Measurements from ENCODE around the gene PRKAR2B. TPM values are rescaled to one million over a fixed set of nuclear protein-coding genes. Genes with fewer than 3 reads are reported as not detected.

Gene PRKAR2B
- total and polyA plus RNA-seq, 2 experiments from 2014 or later: 48.8 to 50.6 TPM

DNA sequence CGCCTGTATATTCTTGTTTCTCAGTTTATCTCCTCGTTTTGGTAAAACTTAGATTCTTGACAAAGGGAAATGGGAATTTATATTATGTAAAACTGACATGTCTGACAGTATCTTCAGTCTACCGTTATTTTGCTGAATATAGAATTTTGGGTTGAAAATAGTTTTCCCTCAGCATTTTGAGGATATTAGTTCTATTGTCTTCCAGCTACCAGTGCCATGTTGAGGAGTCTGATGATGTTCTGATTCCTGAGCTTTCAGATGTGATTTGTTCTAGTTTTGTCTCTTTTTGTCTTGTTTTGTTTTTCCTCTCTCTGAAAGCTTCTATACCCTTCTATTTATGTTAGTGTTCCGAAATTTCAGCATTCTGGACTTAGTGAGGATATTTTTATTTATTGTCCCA, 8.0 kb upstream of the PRKAR2B start:
- Mint-ChIP-seq H3K27me3 (ENCODE audit: insufficient read depth, low read depth, poor library complexity) (peaks cover 2% of the 10 kb centered on the region), H3K36me3 (ENCODE audit: low read depth) (peaks cover under 1% of the 10 kb centered on the region; the same call in 1 of the 3 replicates), H3K4me1 (no peaks in the 10 kb centered on the region), H3K9me3 (peaks cover 2% of the 10 kb centered on the region; the same call in 1 of the 3 replicates), H3K4me3 (no peak overlapping the region), H3K27ac (no peak overlapping the region)
- no peaks in the 10 kb centered on the region for H3K27me3 ChIP-seq (ENCODE audit: insufficient read depth)
- no peak for TF ChIP-seq ZNF114 (CRISPR knock-in tag; IDR thresholded peaks at IDR 0.05)
- no peak for TF ChIP-seq ZNF331 (CRISPR knock-in tag; IDR thresholded peaks at IDR 0.05; ENCODE audit: low read depth)
- TF ChIP-seq NANOG (IDR thresholded peaks at IDR 0.05; ENCODE audit: borderline replicate concordance): no peak
- TF ChIP-seq EZH2phosphoT487 (IDR thresholded peaks at IDR 0.05; ENCODE audit: unreplicated experiment): no peak
- TF ChIP-seq JUNB (IDR thresholded peaks at IDR 0.05; ENCODE audit: unreplicated experiment): no peak
- no peak for TF ChIP-seq CREB1 (CRISPR knock-in tag; IDR thresholded peaks at IDR 0.05; ENCODE audit: low read depth)
- H3K4me3 ChIP-seq: no peak overlapping the region
- 0 out of 2 replicates have a peak, but pooled peaks cover 3% of the 10 kb centered on the region for H3K36me3 ChIP-seq (ENCODE audit: insufficient read depth)
- H3K79me2 ChIP-seq (replicated peaks; ENCODE audit: insufficient read depth): no peaks in the 10 kb centered on the region
- no peaks in the 10 kb centered on the region for H4K20me1 ChIP-seq (replicated peaks; ENCODE audit: insufficient read depth)
- H3K4me1 ChIP-seq (ENCODE audit: insufficient read depth): no peaks in the 10 kb centered on the region
- H2AFZ ChIP-seq: no peak overlapping the region
- H3K4me2 ChIP-seq: no peak overlapping the region
- ATAC-seq: no peak
- no peaks in the 10 kb centered on the region for H3F3A ChIP-seq (replicated peaks; ENCODE audit: low read depth)
- no peak for DNase-seq (ENCODE audit: low spot score)
- H3K27ac ChIP-seq (ENCODE audit: low read depth): no peak overlapping the region
- no peaks in the 10 kb centered on the region for H3K9me2 ChIP-seq (ENCODE audit: insufficient read depth)

DNA sequence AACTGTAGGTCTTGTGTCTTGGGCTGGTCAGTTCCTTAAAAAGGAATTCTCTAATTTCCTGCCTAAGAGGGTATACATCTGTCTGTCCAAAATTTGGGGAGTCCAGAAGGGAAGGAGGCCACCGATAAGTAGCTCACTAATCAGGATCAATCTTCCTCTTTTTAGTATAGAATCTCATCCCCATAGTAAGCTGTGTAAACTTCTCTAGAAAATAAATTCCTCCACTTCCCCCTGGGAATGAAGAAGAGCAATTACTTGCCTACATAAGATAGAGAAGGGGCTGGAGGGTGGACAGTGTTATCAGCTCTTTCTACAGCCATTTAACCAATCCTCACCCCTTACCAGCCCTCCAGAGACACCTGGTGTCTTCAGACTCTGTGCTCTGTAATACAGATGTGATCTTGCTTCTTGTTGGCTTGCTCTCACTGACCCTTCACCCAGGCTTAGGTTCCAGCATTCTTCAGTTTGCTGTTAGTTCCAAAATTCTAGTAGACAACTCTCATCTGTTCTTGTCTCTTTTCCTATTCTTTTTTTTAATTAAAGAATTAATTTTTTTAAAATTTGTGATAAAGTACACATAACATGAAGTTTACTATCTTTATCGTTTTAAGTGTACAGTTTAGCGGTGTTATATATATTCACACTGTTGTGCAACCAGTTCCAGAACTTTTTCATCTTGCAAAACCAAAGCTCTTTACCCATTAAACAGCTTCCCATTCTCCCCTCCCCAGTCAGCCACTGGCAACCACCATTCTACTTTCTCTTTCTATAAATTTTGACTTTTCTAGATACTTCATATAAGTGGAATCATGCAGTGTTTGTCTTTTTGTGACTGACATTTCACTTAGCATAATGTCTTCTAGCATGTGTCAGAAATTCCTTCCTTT, 6.5 kb upstream of the PRKAR2B start:
- Histone ChIP-seq H2AFZ (no peak overlapping the region), H3K4me2 (no peak overlapping the region), H3K27me3 (ENCODE audit: insufficient read depth) (no peaks in the 10 kb centered on the region), H3F3A (replicated peaks; ENCODE audit: low read depth) (no peaks in the 10 kb centered on the region), H3K9me2 (ENCODE audit: insufficient read depth) (no peaks in the 10 kb centered on the region), H3K36me3 (ENCODE audit: insufficient read depth) (0 out of 2 replicates have a peak, but pooled peaks cover 3% of the 10 kb centered on the region), H4K20me1 (replicated peaks; ENCODE audit: insufficient read depth) (no peaks in the 10 kb centered on the region), H3K79me2 (replicated peaks; ENCODE audit: insufficient read depth) (no peaks in the 10 kb centered on the region), H3K4me1 (ENCODE audit: insufficient read depth) (no peaks in the 10 kb centered on the region), H3K27ac (ENCODE audit: low read depth) (no peak overlapping the region), H3K4me3 (no peak overlapping the region)
- Mint-ChIP-seq H3K4me1 (no peaks in the 10 kb centered on the region), H3K9me3 (peaks cover 2% of the 10 kb centered on the region; the same call in 1 of the 3 replicates), H3K27me3 (ENCODE audit: insufficient read depth, low read depth, poor library complexity) (peaks cover 2% of the 10 kb centered on the region), H3K4me3 (no peak overlapping the region), H3K36me3 (ENCODE audit: low read depth) (peaks cover 2% of the 10 kb centered on the region; the same call in 1 of the 3 replicates), H3K27ac (no peak overlapping the region)
- DNase-seq (ENCODE audit: low spot score): no peak
- ATAC-seq: no peak
- TF ChIP-seq NANOG (IDR thresholded peaks at IDR 0.05; ENCODE audit: borderline replicate concordance): no peak
- no peak for TF ChIP-seq JUNB (IDR thresholded peaks at IDR 0.05; ENCODE audit: unreplicated experiment)
- TF ChIP-seq CREB1 (CRISPR knock-in tag; IDR thresholded peaks at IDR 0.05; ENCODE audit: low read depth): no peak
- TF ChIP-seq, protein P1, sequence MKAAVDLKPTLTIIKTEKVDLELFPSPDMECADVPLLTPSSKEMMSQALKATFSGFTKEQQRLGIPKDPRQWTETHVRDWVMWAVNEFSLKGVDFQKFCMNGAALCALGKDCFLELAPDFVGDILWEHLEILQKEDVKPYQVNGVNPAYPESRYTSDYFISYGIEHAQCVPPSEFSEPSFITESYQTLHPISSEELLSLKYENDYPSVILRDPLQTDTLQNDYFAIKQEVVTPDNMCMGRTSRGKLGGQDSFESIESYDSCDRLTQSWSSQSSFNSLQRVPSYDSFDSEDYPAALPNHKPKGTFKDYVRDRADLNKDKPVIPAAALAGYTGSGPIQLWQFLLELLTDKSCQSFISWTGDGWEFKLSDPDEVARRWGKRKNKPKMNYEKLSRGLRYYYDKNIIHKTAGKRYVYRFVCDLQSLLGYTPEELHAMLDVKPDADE (IDR thresholded peaks at IDR 0.05): no peak
- TF ChIP-seq, protein P2, sequence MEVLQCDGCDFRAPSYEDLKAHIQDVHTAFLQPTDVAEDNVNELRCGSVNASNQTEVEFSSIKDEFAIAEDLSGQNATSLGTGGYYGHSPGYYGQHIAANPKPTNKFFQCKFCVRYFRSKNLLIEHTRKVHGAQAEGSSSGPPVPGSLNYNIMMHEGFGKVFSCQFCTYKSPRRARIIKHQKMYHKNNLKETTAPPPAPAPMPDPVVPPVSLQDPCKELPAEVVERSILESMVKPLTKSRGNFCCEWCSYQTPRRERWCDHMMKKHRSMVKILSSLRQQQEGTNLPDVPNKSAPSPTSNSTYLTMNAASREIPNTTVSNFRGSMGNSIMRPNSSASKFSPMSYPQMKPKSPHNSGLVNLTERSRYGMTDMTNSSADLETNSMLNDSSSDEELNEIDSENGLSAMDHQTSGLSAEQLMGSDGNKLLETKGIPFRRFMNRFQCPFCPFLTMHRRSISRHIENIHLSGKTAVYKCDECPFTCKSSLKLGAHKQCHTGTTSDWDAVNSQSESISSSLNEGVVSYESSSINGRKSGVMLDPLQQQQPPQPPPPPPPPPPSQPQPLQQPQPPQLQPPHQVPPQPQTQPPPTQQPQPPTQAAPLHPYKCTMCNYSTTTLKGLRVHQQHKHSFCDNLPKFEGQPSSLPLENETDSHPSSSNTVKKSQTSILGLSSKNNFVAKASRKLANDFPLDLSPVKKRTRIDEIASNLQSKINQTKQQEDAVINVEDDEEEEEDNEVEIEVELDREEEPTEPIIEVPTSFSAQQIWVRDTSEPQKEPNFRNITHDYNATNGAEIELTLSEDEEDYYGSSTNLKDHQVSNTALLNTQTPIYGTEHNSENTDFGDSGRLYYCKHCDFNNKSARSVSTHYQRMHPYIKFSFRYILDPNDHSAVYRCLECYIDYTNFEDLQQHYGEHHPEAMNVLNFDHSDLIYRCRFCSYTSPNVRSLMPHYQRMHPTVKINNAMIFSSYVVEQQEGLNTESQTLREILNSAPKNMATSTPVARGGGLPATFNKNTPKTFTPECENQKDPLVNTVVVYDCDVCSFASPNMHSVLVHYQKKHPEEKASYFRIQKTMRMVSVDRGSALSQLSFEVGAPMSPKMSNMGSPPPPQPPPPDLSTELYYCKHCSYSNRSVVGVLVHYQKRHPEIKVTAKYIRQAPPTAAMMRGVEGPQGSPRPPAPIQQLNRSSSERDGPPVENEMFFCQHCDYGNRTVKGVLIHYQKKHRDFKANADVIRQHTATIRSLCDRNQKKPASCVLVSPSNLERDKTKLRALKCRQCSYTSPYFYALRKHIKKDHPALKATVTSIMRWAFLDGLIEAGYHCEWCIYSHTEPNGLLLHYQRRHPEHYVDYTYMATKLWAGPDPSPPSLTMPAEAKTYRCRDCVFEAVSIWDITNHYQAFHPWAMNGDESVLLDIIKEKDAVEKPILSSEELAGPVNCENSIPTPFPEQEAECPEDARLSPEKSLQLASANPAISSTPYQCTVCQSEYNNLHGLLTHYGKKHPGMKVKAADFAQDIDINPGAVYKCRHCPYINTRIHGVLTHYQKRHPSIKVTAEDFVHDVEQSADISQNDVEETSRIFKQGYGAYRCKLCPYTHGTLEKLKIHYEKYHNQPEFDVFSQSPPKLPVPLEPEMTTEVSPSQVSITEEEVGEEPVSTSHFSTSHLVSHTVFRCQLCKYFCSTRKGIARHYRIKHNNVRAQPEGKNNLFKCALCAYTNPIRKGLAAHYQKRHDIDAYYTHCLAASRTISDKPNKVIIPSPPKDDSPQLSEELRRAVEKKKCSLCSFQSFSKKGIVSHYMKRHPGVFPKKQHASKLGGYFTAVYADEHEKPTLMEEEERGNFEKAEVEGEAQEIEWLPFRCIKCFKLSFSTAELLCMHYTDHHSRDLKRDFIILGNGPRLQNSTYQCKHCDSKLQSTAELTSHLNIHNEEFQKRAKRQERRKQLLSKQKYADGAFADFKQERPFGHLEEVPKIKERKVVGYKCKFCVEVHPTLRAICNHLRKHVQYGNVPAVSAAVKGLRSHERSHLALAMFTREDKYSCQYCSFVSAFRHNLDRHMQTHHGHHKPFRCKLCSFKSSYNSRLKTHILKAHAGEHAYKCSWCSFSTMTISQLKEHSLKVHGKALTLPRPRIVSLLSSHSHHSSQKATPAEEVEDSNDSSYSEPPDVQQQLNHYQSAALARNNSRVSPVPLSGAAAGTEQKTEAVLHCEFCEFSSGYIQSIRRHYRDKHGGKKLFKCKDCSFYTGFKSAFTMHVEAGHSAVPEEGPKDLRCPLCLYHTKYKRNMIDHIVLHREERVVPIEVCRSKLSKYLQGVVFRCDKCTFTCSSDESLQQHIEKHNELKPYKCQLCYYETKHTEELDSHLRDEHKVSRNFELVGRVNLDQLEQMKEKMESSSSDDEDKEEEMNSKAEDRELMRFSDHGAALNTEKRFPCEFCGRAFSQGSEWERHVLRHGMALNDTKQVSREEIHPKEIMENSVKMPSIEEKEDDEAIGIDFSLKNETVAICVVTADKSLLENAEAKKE (CRISPR knock-in tag; IDR thresholded peaks at IDR 0.05): no peak
- TF ChIP-seq EZH2 (IDR thresholded peaks at IDR 0.05; ENCODE audit: low read depth, unreplicated experiment): no peak
- TF ChIP-seq EZH2phosphoT487 (IDR thresholded peaks at IDR 0.05; ENCODE audit: unreplicated experiment): no peak
- TF ChIP-seq, protein P3, sequence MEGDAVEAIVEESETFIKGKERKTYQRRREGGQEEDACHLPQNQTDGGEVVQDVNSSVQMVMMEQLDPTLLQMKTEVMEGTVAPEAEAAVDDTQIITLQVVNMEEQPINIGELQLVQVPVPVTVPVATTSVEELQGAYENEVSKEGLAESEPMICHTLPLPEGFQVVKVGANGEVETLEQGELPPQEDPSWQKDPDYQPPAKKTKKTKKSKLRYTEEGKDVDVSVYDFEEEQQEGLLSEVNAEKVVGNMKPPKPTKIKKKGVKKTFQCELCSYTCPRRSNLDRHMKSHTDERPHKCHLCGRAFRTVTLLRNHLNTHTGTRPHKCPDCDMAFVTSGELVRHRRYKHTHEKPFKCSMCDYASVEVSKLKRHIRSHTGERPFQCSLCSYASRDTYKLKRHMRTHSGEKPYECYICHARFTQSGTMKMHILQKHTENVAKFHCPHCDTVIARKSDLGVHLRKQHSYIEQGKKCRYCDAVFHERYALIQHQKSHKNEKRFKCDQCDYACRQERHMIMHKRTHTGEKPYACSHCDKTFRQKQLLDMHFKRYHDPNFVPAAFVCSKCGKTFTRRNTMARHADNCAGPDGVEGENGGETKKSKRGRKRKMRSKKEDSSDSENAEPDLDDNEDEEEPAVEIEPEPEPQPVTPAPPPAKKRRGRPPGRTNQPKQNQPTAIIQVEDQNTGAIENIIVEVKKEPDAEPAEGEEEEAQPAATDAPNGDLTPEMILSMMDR (conservative IDR thresholded peaks at IDR 0.05; ENCODE audit: low read depth in 2 of 2): no peak
- no peak for TF ChIP-seq ZNF114 (CRISPR knock-in tag; IDR thresholded peaks at IDR 0.05)
- no peak for TF ChIP-seq STAT1 (IDR thresholded peaks at IDR 0.05; ENCODE audit: unreplicated experiment)
- TF ChIP-seq ZNF331 (CRISPR knock-in tag; IDR thresholded peaks at IDR 0.05; ENCODE audit: low read depth): no peak

Measured in GM23338 (cell line).